ENCODE measurements around the gene PHRF1. TPM values are rescaled to one million over a fixed set of nuclear protein-coding genes. Genes with fewer than 3 reads are reported as not detected.

Gene PHRF1, protein sequence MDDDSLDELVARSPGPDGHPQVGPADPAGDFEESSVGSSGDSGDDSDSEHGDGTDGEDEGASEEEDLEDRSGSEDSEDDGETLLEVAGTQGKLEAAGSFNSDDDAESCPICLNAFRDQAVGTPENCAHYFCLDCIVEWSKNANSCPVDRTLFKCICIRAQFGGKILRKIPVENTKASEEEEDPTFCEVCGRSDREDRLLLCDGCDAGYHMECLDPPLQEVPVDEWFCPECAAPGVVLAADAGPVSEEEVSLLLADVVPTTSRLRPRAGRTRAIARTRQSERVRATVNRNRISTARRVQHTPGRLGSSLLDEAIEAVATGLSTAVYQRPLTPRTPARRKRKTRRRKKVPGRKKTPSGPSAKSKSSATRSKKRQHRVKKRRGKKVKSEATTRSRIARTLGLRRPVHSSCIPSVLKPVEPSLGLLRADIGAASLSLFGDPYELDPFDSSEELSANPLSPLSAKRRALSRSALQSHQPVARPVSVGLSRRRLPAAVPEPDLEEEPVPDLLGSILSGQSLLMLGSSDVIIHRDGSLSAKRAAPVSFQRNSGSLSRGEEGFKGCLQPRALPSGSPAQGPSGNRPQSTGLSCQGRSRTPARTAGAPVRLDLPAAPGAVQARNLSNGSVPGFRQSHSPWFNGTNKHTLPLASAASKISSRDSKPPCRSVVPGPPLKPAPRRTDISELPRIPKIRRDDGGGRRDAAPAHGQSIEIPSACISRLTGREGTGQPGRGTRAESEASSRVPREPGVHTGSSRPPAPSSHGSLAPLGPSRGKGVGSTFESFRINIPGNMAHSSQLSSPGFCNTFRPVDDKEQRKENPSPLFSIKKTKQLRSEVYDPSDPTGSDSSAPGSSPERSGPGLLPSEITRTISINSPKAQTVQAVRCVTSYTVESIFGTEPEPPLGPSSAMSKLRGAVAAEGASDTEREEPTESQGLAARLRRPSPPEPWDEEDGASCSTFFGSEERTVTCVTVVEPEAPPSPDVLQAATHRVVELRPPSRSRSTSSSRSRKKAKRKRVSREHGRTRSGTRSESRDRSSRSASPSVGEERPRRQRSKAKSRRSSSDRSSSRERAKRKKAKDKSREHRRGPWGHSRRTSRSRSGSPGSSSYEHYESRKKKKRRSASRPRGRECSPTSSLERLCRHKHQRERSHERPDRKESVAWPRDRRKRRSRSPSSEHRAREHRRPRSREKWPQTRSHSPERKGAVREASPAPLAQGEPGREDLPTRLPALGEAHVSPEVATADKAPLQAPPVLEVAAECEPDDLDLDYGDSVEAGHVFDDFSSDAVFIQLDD (N-terminal part only)
- total RNA-seq = 10 to 100 TPM; 38.7 to 39.1 TPM

DNA sequence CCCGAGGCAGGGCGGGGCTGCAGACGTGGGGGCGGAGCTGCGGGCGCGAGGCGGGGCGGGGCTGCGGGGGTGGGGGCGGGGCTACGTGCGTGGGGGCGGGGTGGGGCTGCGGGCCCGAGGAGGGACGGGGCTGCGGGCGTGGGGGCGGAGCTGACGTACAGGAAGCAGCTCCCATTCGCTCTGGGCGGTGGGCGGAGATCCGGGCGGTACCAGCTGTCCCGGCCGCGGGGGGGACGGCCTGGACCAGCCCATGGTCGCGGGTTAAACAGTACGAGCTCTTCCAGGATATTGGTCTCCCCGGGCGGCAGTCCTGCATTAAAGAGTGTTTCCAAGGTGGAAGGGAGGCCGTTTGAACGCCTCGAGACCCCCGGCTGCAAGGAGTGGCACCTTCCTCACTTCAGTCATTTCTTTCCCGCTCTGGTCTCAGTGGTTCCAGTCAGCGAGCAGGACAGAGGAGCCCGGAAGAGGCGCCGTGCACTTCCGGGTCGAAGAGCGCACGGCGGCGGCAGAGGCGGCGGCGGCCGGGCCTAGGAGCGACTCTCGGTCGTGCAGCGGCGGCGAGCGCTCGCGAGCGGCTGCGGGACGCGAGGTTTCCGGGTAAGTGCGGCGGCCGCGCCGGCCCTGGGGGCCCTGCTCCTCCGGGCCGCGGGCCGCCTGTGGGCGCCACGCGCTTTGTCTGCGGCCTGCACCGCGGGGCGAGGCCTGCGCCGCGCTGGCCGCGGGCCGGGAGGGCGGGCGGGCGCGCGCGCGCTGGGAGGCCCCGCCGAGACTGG lies at the start of gene PHRF1:
TSS of gene PHRF1 (plus strand) at position 475 of the 773 bp plus-strand sequence. CDS start 5,043 bp downstream, outside the sequence.
- peaks cover 13% of the 10 kb centered on the region for H3K27me3 Mint-ChIP-seq
- no peaks in the 10 kb centered on the region for H3K9me3 Mint-ChIP-seq
- H3K27ac Mint-ChIP-seq = peak within 1 kb of the TSS; percentile 95
- DNase-seq = peak; percentile 95
- H3K36me3 Mint-ChIP-seq (ENCODE audit: low read depth) = peaks cover 14% of the 10 kb centered on the region
- H3K4me3 Mint-ChIP-seq = peak within 1 kb of the TSS; percentile 91
- ChIA-PET POLR2A (interaction anchor here (0.7 to 3.3 kb wide), 23 partner anchors 8 to 369 kb away, joined by 3 to 20 read pairs (median 5); partner anchors contain the start of genes BET1L, CEND1, DEAF1 and HRAS), CTCF (interaction anchor here (0.6 to 1.7 kb wide), 9 partner anchors 12 to 161 kb away, joined by 3 to 7 read pairs (median 3); partner anchors contain the start of genes SIGIRR and TMEM80)
- peaks cover 44% of the 10 kb centered on the region for H3K4me1 Mint-ChIP-seq

- Mint-ChIP-seq H3K9me3 (no peaks in the 10 kb centered on the region), H3K4me1 (peaks cover 2% of the 10 kb centered on the region), H3K4me3 (no peak overlapping the region), H3K27me3 (no peaks in the 10 kb centered on the region), H3K36me3 (ENCODE audit: low read depth) (peaks cover 11% of the 10 kb centered on the region), H3K27ac (no peak overlapping the region)
- CTCF ChIA-PET = no interaction called here
- POLR2A ChIA-PET = no interaction called here
- DNase-seq = no peak
Observed at GRCh38 chr11:528166-528814, 48.0 kb upstream of the PHRF1 start.

GRCh38 chr11:528815-529727 lies 47.2 kb upstream of the PHRF1 start:
- no peak overlapping the region for H3K4me3 Mint-ChIP-seq
- no peak overlapping the region for H3K27ac Mint-ChIP-seq
- peaks cover 6% of the 10 kb centered on the region for H3K4me1 Mint-ChIP-seq
- no peak for DNase-seq
- H3K27me3 Mint-ChIP-seq = no peaks in the 10 kb centered on the region
- POLR2A ChIA-PET = no interaction called here
- no peaks in the 10 kb centered on the region for H3K9me3 Mint-ChIP-seq
- CTCF ChIA-PET = no interaction called here
- peaks cover 13% of the 10 kb centered on the region for H3K36me3 Mint-ChIP-seq (ENCODE audit: low read depth)

DNA sequence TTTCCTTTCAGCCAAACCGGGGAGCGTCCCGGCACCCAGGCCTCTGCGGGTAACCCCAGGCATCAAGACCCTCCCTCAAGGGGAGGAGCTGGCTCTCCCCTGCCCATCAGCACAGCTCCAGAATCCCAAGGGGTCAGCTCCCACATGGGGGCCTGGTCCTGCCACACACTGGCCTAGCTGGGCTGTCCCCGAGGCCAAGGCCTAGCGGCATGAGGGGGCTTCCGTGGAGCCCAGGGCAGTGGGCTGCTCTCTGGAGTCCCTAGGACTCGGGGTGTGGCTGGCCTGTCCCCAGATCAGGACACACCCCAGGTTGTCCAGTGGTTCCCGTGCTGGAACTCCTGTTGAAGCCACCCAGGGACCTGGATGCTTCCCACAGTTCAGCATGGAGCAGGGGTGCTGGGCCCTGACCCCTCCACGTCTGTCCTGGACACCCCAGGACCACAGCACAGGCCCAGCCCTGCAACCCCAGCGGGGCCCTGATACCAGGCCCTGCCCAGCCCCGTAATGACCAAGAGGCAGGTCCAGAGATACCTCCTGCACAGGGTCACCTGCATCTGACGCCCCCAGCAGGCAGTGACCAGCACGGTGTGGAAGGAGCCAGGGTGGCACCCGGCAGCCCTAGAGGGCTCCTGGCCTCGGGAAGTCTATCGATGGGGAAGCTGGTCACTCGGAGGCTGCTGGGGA lies 46.4 kb upstream of the PHRF1 start:
- Mint-ChIP-seq H3K27me3 (no peaks in the 10 kb centered on the region), H3K4me1 (peaks cover 7% of the 10 kb centered on the region), H3K27ac (no peak overlapping the region), H3K36me3 (ENCODE audit: low read depth) (peaks cover 13% of the 10 kb centered on the region), H3K9me3 (no peaks in the 10 kb centered on the region), H3K4me3 (no peak overlapping the region)
- no peak for DNase-seq
- POLR2A ChIA-PET = no interaction called here
- CTCF ChIA-PET = no interaction called here

- H3K9me3 Mint-ChIP-seq = no peaks in the 10 kb centered on the region
- no peak overlapping the region for H3K27ac Mint-ChIP-seq
- peaks cover 8% of the 10 kb centered on the region for H3K4me1 Mint-ChIP-seq
- peaks cover 13% of the 10 kb centered on the region for H3K36me3 Mint-ChIP-seq (ENCODE audit: low read depth)
- ChIA-PET POLR2A (interaction anchor here (1.3 kb wide), 1 partner anchor 195 kb away, joined by 3 read pairs; no protein-coding TSS in a partner anchor), CTCF (no interaction called here)
- no peak overlapping the region for H3K4me3 Mint-ChIP-seq
- DNase-seq = no peak
- H3K27me3 Mint-ChIP-seq = no peaks in the 10 kb centered on the region
Observed at GRCh38 chr11:530960-531831, 45.1 kb upstream of the PHRF1 start.

- H3K4me3 Mint-ChIP-seq = no peak overlapping the region
- ChIA-PET CTCF (interaction anchor here (1.6 kb wide), 1 partner anchor 13 kb away, joined by 4 read pairs; no protein-coding TSS in a partner anchor), POLR2A (interaction anchor here (1.3 kb wide), 3 partner anchors 13 to 194 kb away, joined by 3 to 4 read pairs (median 4); partner anchors contain the start of gene RNH1)
- no peak for DNase-seq
- peaks cover 12% of the 10 kb centered on the region for H3K4me1 Mint-ChIP-seq
- H3K27ac Mint-ChIP-seq = no peak overlapping the region
- no peaks in the 10 kb centered on the region for H3K9me3 Mint-ChIP-seq
- peaks cover 13% of the 10 kb centered on the region for H3K36me3 Mint-ChIP-seq (ENCODE audit: low read depth)
- no peaks in the 10 kb centered on the region for H3K27me3 Mint-ChIP-seq
Observed at GRCh38 chr11:531919-532526, 44.2 kb upstream of the PHRF1 start.

DNA sequence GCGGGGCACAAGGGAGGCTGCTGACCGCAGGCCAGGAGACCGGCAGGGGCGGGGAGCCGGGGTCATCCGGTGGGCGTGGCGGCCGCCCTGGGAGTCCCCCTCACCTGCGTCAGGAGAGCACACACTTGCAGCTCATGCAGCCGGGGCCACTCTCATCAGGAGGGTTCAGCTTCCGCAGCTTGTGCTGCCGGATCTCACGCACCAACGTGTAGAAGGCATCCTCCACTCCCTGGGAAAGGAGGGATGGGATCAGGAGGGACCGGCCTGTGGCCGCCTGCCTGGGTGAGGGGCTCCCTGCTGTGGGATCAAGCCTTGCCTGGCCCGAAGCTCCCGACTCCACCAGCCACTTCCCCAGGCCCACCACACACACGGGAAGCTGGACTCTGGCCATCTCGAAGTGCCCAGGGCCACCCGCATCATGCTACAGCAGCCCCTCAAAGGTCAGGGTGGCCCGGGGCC lies 43.7 kb upstream of the PHRF1 start:
- no peaks in the 10 kb centered on the region for H3K9me3 Mint-ChIP-seq
- no peak for DNase-seq
- H3K4me3 Mint-ChIP-seq = no peak overlapping the region
- H3K4me1 Mint-ChIP-seq = peaks cover 16% of the 10 kb centered on the region
- H3K36me3 Mint-ChIP-seq (ENCODE audit: low read depth) = peaks cover 13% of the 10 kb centered on the region
- H3K27ac Mint-ChIP-seq = no peak overlapping the region
- ChIA-PET POLR2A (interaction anchor here (0.6 to 1.3 kb wide), 4 partner anchors 14 to 193 kb away, joined by 3 to 4 read pairs (median 4); partner anchors contain the start of gene RNH1), CTCF (interaction anchor here (1.6 kb wide), 1 partner anchor 14 kb away, joined by 4 read pairs; no protein-coding TSS in a partner anchor)
- H3K27me3 Mint-ChIP-seq = no peaks in the 10 kb centered on the region

DNA sequence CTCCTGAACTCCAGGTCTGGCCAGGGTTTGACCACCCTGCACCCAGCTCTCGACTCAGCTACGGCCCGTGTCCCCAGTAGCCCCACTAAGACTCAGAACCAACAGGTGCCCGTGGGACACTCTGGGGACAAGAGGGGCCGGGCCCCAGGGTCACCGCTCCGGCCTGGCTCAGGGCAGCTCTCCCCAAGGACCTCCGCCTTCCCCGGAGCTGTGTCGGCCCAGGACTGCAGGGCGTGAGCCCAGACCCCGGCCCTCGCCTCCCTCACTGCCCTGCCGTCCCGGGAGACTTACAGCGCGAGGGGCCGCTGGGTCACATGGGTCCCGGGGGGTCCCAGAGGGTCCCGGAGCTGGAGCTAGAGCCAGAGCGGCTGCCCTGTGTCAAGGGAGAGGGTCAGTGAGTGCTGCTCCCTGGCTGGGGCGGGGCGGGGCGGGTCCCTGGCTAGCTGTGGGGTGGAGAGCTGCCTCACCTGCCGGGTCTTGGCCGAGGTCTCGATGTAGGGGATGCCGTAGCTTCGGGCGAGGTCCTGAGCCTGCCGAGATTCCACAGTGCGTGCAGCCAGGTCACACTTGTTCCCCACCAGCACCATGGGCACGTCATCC lies 43.2 kb upstream of the PHRF1 start:
- Mint-ChIP-seq H3K27me3 (no peaks in the 10 kb centered on the region), H3K4me3 (no peak overlapping the region), H3K9me3 (no peaks in the 10 kb centered on the region), H3K36me3 (ENCODE audit: low read depth) (peaks cover 13% of the 10 kb centered on the region), H3K4me1 (peaks cover 21% of the 10 kb centered on the region), H3K27ac (no peak overlapping the region)
- ChIA-PET POLR2A (interaction anchor here (0.6 to 1.3 kb wide), 3 partner anchors 15 to 128 kb away, joined by 3 to 4 read pairs (median 4); partner anchors contain the start of gene RNH1), CTCF (interaction anchor here (1.6 kb wide), 1 partner anchor 14 kb away, joined by 4 read pairs; no protein-coding TSS in a partner anchor)
- DNase-seq = no peak

All from activated CD4-positive, alpha-beta memory T cell treated with anti-CD3 and anti-CD28 coated beads, Interleukin-2, amount 10 ng/mL, durations not matched to agents 7 days and 5 days (primary cell).